HG03575 (cell line): Measurements from ENCODE around the gene OR10H3.
"Not testable (repeated sequence)": the region's sequence is repeated elsewhere in the genome, so short reads cannot be mapped to it uniquely, and the experiment has no call there.

Experiments used
- ATAC-seq: cut with Tn5 transposase; IDR thresholded peaks from one replicate; pipeline ENCODE4 v1.9.1; 2021; ENCODE audit not compliant: unreplicated experiment, insufficient number of reproducible peaks, low FRiP score; ENCODE audit errors: extremely low read depth

OR10H3 gene

GRCh38 chr19:15776264-15776663, 38.5 kb downstream of the OR10H3 start:
- ATAC-seq = no peak

- no peak for ATAC-seq
Measured at GRCh38 chr19:15776991-15777970, 39.5 kb downstream of the OR10H3 start.

GRCh38 chr19:15779756-15780476, 42.1 kb downstream of the OR10H3 start:
- no peak for ATAC-seq

GRCh38 chr19:15780610-15781418, 43.0 kb downstream of the OR10H3 start:
- ATAC-seq = no peak

GRCh38 chr19:15781661-15782060, 43.9 kb downstream of the OR10H3 start:
- no peak for ATAC-seq

GRCh38 chr19:15782211-15782610, 44.4 kb downstream of the OR10H3 start:
- no peak for ATAC-seq

GRCh38 chr19:15782896-15783295, 45.1 kb downstream of the OR10H3 start:
- ATAC-seq = not testable (repeated sequence)

- no peak for ATAC-seq
Measured at GRCh38 chr19:15787611-15788155, 49.9 kb downstream of the OR10H3 start, which contains the start of gene OR10H5. OR10H5 (plus strand) TSS chr19:15787661; CDS start chr19:15794049, 6,388 bp downstream.

GRCh38 chr19:15788594-15789270, 50.9 kb downstream of the OR10H3 start:
- ATAC-seq = no peak

- ATAC-seq = no peak
Measured at GRCh38 chr19:15790096-15790495, 52.3 kb downstream of the OR10H3 start.
